OCI-LY7 (cell line): ENCODE measurements around the gene GPX8. TPM values are rescaled to one million over a fixed set of nuclear protein-coding genes. Genes with fewer than 3 reads are reported as not detected.
A peak's percentile ranks its signal among the peaks of the same experiment; 100 is the strongest.

Experiments used
- BruUV-seq: library from RNA; stranded (reverse); fragments of 400-500 nt; replicated peaks from 2 replicates; lab custom pipeline; 2021; lab: Mats Ljungman, UMichigan
- CTCF ChIA-PET: fragments of 300-600 bp; sonication (Branson Sonifier 250); formaldehyde crosslinking; loops from one replicate; lab custom pipeline; 2022; ENCODE audit warnings: antibody characterized with exemption; ENCODE audit not compliant: unreplicated experiment; lab: Charles Lee
- POLR2A ChIA-PET: fragments of 300-600 bp; sonication (Branson Sonifier 250); formaldehyde crosslinking; loops from one replicate; lab custom pipeline; 2022; ENCODE audit warnings: antibody characterized with exemption; lab: Charles Lee
- DNase-seq: peaks from one replicate; pipeline ENCODE4 v3.0.0-alpha.2; 2015; ENCODE audit warnings: low spot score
- H2AFZ ChIP-seq: fragments of 200-600 bp; sonication (generic), shearing (Covaris generic); 2 replicates; pipeline ENCODE4 v1.6.1; 2014; ENCODE audit warnings: mild to moderate bottlenecking, antibody characterized with exemption, low read length, moderate library complexity
- H3K27ac ChIP-seq: fragments of 200-600 bp; sonication (generic); 2 replicates; pipeline ENCODE4 v1.5.1; 2014; ENCODE audit warnings: mixed run types, low read depth, mild to moderate bottlenecking, moderate library complexity, low read length, inconsistent platforms; ENCODE audit not compliant: poor library complexity, severe bottlenecking
- H3K36me3 ChIP-seq: fragments of 200-600 bp; sonication (generic); 2 replicates; pipeline ENCODE4 v1.6.1; 2014; ENCODE audit warnings: mild to moderate bottlenecking, antibody characterized with exemption, low read length, moderate library complexity, mixed read lengths; ENCODE audit not compliant: insufficient read depth
- H3K4me1 ChIP-seq: fragments of 200-600 bp; sonication (generic); 2 replicates; pipeline ENCODE4 v1.5.1; 2014; ENCODE audit warnings: mild to moderate bottlenecking, low read length; ENCODE audit not compliant: insufficient read depth, poor library complexity, severe bottlenecking
- H3K4me2 ChIP-seq: fragments of 200-600 bp; sonication (generic); 2 replicates; pipeline ENCODE4 v1.6.1; 2014; ENCODE audit warnings: mild to moderate bottlenecking, low read length
- H3K4me3 ChIP-seq: fragments of 200-600 bp; sonication (generic); 2 replicates; pipeline ENCODE4 v1.5.1; 2014; ENCODE audit warnings: mild to moderate bottlenecking, low read depth, low read length; ENCODE audit not compliant: poor library complexity, severe bottlenecking
- H3K79me2 ChIP-seq: fragments of 200-600 bp; sonication (generic); 2 replicates; pipeline ENCODE4 v1.6.1; 2016; ENCODE audit warnings: low read depth, mild to moderate bottlenecking, low read length, moderate library complexity, mixed read lengths; ENCODE audit not compliant: insufficient read depth
- H3K9me2 ChIP-seq: fragments of 200-600 bp; sonication (generic); 2 replicates; pipeline ENCODE4 v1.6.1; 2016; ENCODE audit warnings: mild to moderate bottlenecking, low read length, mixed read lengths; ENCODE audit not compliant: insufficient read depth
- H3K9me3 ChIP-seq: fragments of 200-600 bp; sonication (generic); 2 replicates; pipeline ENCODE4 v1.6.1; 2014; ENCODE audit warnings: mild to moderate bottlenecking, mixed run types, low read length, mixed read lengths
- H4K20me1 ChIP-seq: fragments of 200-600 bp; sonication (generic); 2 replicates; pipeline ENCODE4 v1.6.1; 2014; ENCODE audit warnings: mild to moderate bottlenecking, antibody characterized with exemption, low read length, moderate library complexity, mixed read lengths; ENCODE audit not compliant: insufficient read depth
- CTCF ChIP-seq: fragments of 200-600 bp; sonication (generic); conservative IDR thresholded peaks from 2 replicates; pipeline ENCODE4 v1.5.1; 2014; ENCODE audit warnings: mild to moderate bottlenecking, antibody characterized with exemption, low read length, moderate library complexity, mixed read lengths
- EZH2phosphoT487 ChIP-seq: fragments of 200-600 bp; sonication (generic); IDR thresholded peaks from 2 replicates; pipeline ENCODE4 v1.6.1; 2018; ENCODE audit warnings: low read depth, borderline replicate concordance, mild to moderate bottlenecking, mixed run types, antibody characterized with exemption, low read length, moderate library complexity, mixed read lengths
- intact Hi-C: fragments of 100-400 bp; cut with micrococcal nuclease; formaldehyde crosslinking; loops from one replicate; pipeline ENCODE4 v1.10.0; 2022; ENCODE audit not compliant: unreplicated experiment
- total RNA-seq, 2 experiments: library from RNA; depleted of rRNA in 1 of 2; stranded (reverse); fragments of >200 nt in 1 of 2; shearing (Covaris generic) in 1 of 2; gene quantifications; 2 replicates each; pipeline ENCODE4 v1.2.3, GENCODE V29; 2014 to 2022

Gene GPX8
- total RNA-seq, 2 experiments from 2014 or later = not detected

- H3K79me2 ChIP-seq = no peaks in the 10 kb centered on the region
- no peak overlapping the region for H3K27ac ChIP-seq
- peak overlapping the region; percentile 60 for H3K4me3 ChIP-seq
- no TSS peak for BruUV-seq
- peak overlapping the region; percentile 41; the same call in 1 of the 2 replicates for H2AFZ ChIP-seq
- peak overlapping the region; percentile 86 for H3K4me2 ChIP-seq
- H3K4me1 ChIP-seq = peaks cover 29% of the 10 kb centered on the region
- intact Hi-C loops = loop anchor here (10.0 kb wide), 2 partner anchors 268 to 358 kb away; partner anchors contain the start of gene PLPP1
- H4K20me1 ChIP-seq = no peaks in the 10 kb centered on the region
- no peak for TF ChIP-seq CTCF
- no peak for TF ChIP-seq EZH2phosphoT487
- ChIA-PET POLR2A (interaction anchor here (0.6 kb wide), 1 partner anchor 894 kb away, joined by 5 read pairs; no protein-coding TSS in a partner anchor), CTCF (no interaction called here)
- no peak for DNase-seq
- H3K36me3 ChIP-seq = no peaks in the 10 kb centered on the region
- no peaks in the 10 kb centered on the region for H3K9me3 ChIP-seq
- H3K9me2 ChIP-seq = no peaks in the 10 kb centered on the region
These were observed 17.1 kb downstream of the GPX8 start for GRCh38 chr5:55177078-55177477.

- no peak for DNase-seq
- BruUV-seq = no TSS peak
- TF ChIP-seq CTCF (no peak), EZH2phosphoT487 (no peak)
- no peaks in the 10 kb centered on the region for H3K9me3 ChIP-seq
- no peak overlapping the region for H2AFZ ChIP-seq
- no peaks in the 10 kb centered on the region for H4K20me1 ChIP-seq
- CTCF ChIA-PET = no interaction called here
- no peak overlapping the region for H3K4me3 ChIP-seq
- no peak overlapping the region for H3K27ac ChIP-seq
- H3K36me3 ChIP-seq = no peaks in the 10 kb centered on the region
- H3K4me1 ChIP-seq = peaks cover 17% of the 10 kb centered on the region
- intact Hi-C loops = no loop called here
- POLR2A ChIA-PET = no interaction called here
- no peaks in the 10 kb centered on the region for H3K79me2 ChIP-seq
- no peak overlapping the region for H3K4me2 ChIP-seq
- no peaks in the 10 kb centered on the region for H3K9me2 ChIP-seq
These were observed 20.0 kb downstream of the GPX8 start for GRCh38 chr5:55180016-55180415.

GRCh38 chr5:55187370-55187769 is 27.4 kb downstream of the GPX8 start:
- peak; percentile 63 for TF ChIP-seq CTCF
- TF ChIP-seq EZH2phosphoT487 = no peak
- Histone ChIP-seq H3K9me2 (no peaks in the 10 kb centered on the region), H3K4me1 (no peaks in the 10 kb centered on the region), H3K27ac (no peak overlapping the region), H3K4me2 (no peak overlapping the region), H4K20me1 (no peaks in the 10 kb centered on the region), H3K79me2 (no peaks in the 10 kb centered on the region), H3K4me3 (no peak overlapping the region), H3K36me3 (no peaks in the 10 kb centered on the region), H3K9me3 (no peaks in the 10 kb centered on the region), H2AFZ (no peak overlapping the region)
- BruUV-seq = no TSS peak
- ChIA-PET CTCF (no interaction called here), POLR2A (interaction anchor here (0.5 to 1.2 kb wide), 4 partner anchors 14 to 518 kb away, joined by 3 to 5 read pairs (median 4); no protein-coding TSS in a partner anchor)
- intact Hi-C loops = no loop called here
- DNase-seq = peak; percentile 13
